SK-MEL-5 (cell line): ENCODE measurements around the gene SLC2A6. TPM values are rescaled to one million over a fixed set of nuclear protein-coding genes. Genes with fewer than 3 reads are reported as not detected.

Experiments
- DNase-seq: peaks from one replicate; pipeline ENCODE4 v3.0.0-alpha.2; 2016; ENCODE audit warnings: low read depth, low spot score
- in situ Hi-C: cut with HindIII; loops from 2 replicates; pipeline ENCODE4 v1.10.0; 2016; ENCODE audit warnings: low sequenced_read_pairs, high pct_unique_total_duplicates, low pct_unique_long_range_greater_than_20kb
- total RNA-seq: library from RNA; depleted of rRNA; stranded (reverse); fragments of >200 nt; shearing (Covaris generic); gene quantifications from 2 replicates; pipeline ENCODE4 v1.2.3, GENCODE V29; 2014

The SLC2A6 gene
- total RNA-seq, 1 experiment from 2014 or later: 5.0 TPM

- no peak for DNase-seq
- in situ Hi-C loops: no loop called here
Observed at GRCh38 chr9:133517711-133518110, 38.8 kb upstream of the SLC2A6 start.

- in situ Hi-C loops: no loop called here
Observed at GRCh38 chr9:133516961-133517350, 38.1 kb upstream of the SLC2A6 start.

GRCh38 chr9:133516256-133516960 is 37.5 kb upstream of the SLC2A6 start:
- DNase-seq: no peak
- in situ Hi-C loops: no loop called here

More at GRCh38 chr9:133516961-133517350, 38.1 kb upstream of the SLC2A6 start:
- no peak for DNase-seq

- in situ Hi-C loops: no loop called here
- DNase-seq: no peak
Observed at GRCh38 chr9:133515615-133516255, 36.8 kb upstream of the SLC2A6 start.

- in situ Hi-C loops: no loop called here
Observed at GRCh38 chr9:133515240-133515610, 36.3 kb upstream of the SLC2A6 start.

GRCh38 chr9:133514460-133515239 is 35.8 kb upstream of the SLC2A6 start:
- no peak for DNase-seq
- in situ Hi-C loops: no loop called here

More at GRCh38 chr9:133515240-133515610, 36.3 kb upstream of the SLC2A6 start:
- no peak for DNase-seq

DNA sequence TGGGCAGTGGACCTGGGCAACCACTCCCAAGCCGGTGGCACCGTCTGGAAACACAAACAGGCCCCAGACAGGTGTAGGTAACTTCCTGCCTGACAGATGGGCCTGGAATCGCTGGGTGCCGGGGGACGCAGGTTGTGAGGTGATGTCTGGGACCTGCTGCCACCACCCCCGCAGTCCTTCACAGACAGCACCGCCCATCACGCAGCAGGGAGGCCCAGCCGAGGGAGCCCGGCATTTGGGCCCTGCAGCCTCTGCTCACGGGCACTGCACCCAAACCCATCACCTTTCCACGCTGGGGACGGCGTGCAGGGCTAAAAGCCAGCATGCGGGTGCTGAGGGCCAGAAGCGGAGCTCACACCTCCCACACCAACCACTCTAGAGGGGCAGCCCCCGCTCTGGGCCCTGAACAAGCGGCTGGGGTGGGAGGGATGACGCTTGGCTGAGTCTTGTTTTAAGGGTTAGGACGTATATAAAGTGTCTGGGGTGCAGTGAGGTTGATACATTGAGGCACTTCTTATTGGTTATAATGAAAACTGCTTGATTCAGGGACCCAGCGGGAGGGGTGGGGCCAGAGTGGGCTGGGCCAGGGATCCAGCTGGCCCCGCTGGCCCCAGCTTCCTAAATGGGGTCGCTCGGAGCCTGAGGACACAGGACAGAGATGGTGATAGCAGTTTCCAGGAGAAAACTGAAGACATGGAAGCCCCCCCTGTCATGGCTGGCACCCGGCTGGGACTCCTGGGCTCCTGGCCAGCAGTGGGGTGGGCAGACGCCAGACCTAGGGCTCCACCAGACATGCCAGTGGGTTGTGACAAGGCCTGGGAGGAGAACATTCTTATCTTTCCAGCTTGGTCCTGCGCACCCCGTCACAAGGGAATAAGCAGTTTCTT is 34.6 kb upstream of the SLC2A6 start:
- in situ Hi-C loops: no loop called here
- no peak for DNase-seq

GRCh38 chr9:133512253-133513213 is 33.6 kb upstream of the SLC2A6 start:
- in situ Hi-C loops: no loop called here
- DNase-seq: no peak

GRCh38 chr9:133511607-133512006 is 32.7 kb upstream of the SLC2A6 start:
- in situ Hi-C loops: no loop called here
- DNase-seq: no peak

DNA sequence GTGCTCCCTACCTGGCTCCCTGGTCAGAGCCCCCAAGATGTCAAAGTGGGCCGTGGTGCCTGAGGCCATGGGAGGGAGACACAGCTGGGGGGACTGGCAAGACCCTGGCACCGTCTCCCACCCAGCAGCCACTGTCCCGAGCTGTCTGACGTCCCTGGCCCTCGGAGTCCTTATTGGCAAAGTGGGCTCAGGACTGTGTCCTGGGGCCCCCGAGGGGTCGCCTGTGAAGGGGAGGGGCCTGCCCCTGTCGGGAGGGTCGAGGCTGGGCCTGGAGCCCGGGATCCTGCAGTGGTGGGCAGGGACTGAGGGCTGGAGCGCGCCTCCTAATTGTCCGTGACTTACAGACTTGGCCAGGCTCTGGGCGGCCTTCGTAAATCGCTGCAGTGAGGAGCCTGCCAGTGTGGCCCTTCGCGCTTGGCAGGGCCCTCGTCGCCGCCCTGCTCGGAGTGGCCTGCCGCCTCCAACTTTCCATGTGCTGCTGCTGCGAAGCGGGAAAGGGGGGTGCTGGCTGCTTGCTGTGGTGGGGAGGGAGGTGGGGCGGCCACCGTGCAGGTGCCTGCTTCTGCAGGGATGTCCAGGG is 32.1 kb upstream of the SLC2A6 start:
- DNase-seq: no peak
- in situ Hi-C loops: no loop called here

DNA sequence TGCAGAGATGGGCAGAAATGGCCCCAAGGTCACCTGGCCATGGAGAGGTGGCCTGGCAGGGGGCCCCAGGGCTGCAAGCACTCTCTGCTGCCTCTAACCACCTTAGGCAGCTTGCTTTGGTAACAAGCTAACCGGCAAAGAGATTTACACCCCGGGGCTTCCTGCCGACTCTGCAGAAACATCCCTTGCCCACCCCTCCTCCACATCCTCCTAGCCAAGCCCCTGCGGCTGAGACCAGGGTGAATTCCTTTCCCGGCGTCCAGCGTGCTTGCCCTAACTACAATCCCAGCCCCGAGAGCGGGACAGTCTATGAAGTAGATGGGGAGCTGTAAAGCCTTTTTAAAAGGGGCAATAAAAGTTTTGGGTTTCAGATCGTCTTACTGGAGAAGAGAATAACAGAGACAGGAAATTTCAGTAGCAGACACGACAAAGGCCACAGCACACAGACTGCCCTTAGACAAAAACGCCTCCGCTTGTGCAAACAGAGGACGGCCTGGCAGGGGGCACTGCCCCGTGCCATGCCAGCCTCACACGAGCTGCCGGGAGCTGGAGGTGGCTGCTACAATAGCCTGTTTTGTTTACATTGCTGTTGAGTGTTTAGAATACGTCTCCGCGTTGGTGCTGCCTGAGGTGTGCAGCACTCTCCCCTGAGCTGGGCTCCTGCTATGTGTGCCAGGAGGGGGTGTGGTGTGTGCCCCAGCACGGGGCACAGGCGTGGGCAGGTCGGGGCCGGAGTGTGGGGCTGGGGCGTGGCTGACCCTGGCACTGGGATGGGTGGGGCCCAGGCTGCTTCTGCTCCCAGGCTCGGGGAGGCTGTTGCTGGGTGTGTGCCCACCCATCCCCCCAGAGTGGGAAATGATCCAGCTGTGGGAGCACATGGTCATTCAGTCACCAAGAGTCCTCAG is 30.5 kb upstream of the SLC2A6 start:
- peak; percentile 39 for DNase-seq
- in situ Hi-C loops: no loop called here

GRCh38 chr9:133508046-133508445 is 29.1 kb upstream of the SLC2A6 start:
- in situ Hi-C loops: no loop called here
- no peak for DNase-seq

DNA sequence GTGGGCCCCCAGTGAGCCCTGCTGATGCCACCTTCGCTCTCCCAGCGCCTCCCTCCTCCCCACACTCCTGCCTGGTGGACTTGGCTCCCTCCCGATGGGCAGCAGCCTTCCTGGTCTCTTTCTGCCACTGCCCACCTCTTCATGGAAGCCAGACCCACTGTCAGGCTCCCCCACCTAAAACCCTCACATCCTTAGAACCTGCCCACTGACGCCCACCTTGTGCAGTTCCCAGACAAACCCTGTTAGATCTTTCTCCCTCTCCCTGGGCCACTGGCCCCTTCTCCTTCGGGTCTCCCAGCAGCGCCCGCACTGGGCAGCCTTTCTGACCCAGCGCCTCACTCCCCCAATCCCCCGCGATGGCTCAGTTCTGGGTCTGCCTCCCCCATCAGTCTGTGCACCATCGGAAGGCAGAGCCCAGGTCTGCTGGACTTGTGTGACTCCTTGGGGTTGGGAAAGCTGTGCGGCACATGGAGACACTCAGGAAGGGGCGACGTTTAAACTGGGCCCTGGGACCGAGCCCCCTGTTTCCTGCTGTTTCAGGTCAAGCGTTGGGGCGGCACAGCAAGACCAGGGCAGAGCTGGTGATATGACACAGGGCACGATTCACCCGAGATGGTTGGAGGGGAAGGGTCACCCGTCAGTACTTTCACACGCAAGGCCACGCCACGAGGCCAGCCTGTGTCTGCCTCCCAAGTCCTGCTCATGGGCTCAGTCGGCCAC is 28.5 kb upstream of the SLC2A6 start:
- DNase-seq: no peak
- in situ Hi-C loops: no loop called here

- DNase-seq: no peak
- in situ Hi-C loops: no loop called here
Observed at GRCh38 chr9:133506653-133507038, 27.7 kb upstream of the SLC2A6 start.
